Measurements from ENCODE around the gene TMTC2.

DNA sequence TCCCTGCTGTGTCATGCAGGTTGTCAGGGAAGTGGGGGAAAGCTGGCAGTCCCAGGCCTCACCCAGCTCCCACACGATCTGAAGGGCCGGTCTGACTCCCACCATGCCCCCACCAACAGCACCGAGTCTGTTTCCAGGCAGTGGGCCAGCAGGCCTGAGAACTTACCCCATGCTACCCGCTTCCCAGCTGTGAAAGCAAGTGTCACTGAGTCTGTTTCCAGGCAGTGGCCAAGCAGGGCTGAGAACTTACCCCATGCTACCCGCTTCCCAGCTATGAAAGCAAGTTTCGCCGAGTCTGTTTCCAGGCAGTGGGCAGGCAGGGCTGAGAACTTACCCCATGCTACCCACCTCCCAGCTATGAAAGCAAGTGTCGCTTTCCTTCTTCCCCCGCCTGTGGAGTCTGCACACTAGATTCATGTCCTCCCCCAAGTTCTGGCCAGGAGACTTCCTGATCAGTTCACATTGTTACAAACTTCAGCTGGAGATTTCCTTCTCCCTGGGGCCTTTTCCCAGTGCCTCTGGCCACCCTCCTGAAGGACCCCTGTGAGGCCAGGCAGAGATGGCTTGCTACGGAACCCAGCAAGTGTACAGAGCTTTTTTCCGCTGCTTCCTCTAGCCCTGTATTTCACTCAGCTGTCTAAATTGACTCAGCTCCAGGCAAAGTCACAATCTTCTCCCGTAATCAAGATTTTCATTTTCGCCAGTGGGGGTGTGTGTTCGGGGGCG lies 435.4 kb downstream of the TMTC2 start:
- TF ChIP-seq CTCF (IDR thresholded peaks at IDR 0.05) (no peak), POLR2A (IDR thresholded peaks at IDR 0.05) (no peak)
